ENCODE data around the gene SMARCE1.

The SMARCE1 gene
- total RNA-seq = 21.7 to 36.3 (median 31.4) reads per million in 3 experiments

DNA sequence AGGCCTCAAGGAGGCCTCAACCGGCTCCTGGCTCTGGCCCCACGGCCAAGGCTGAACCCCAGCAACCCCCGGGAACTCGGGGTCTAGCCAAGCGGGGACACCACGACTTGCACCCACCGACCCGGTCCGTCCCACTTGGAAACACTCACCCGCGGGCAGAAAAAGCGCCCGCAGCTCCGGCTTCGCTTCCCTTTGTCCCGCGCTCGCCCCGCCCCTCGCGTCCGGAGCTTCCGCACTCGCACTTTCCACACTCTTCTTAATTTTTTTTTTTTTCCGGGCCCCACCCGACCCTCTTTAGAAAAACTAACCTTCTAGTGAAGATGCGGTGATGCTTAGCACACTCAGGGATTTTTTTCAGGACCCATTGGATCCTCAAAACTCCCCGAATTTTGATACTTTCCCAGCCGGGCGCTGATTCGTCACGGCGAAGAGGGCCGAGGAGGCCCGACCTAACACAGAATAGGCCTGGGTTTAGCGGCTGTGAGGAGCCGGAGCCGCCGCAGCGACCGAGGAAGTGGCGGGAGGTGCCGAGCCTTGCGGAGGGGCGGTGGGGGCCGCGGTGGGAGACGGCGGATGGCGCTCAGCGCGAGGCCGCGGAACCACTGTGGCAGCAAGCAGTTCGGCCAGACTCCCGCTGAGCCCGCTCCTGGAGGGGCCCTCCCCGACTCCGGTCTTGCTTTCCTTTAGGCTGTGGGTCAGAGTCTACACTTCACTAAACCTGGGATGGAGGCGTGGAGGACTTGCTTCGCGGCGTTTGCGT lies at the start of gene SMARCE1:
TSS of gene SMARCE1 (minus strand) at position 195 of the 760 bp plus-strand sequence. CDS start 2,016 bp downstream, outside the sequence.
- peak; percentile 73 for DNase-seq

DNA sequence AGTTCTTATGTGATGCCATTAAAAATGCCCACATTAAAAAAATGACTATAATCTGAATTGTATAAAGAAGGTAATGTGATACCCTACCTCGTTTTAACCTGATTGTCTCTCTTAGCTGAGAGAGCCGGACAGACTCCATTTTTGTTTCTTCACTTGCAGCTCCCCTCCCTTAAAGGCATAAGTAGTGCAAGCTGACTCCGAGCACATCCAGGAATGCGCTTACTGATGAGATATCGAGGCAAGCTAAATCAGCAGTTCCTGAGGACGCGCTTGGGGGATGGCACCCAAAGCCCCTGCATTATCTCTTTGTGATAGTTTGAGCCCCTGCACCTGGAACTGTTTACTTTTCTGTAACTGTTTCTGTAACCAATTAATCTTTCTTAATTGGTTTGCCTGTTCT lies 49.7 kb upstream of the SMARCE1 start:
- no peak for DNase-seq

DNA sequence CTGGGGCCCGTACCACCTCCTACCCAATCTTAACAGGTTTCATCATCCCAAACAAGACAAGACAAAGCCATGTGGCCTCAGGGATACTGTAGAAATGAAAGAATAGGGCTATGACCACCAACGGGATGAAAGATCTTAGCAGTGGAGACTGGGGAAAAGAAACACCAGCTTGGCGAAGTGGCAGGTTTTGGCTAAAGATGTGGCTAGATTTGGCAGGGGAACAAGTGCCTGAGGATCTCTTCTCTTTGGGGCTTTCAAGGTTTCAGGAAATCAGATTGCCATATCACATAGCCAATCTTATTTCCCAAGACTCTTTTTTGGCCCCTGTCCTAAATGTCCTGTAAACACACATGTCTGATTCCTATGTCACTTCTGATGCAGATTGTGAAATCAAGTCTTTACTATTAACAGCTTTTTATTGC lies 49.0 kb upstream of the SMARCE1 start:
- no peak for DNase-seq

DNA sequence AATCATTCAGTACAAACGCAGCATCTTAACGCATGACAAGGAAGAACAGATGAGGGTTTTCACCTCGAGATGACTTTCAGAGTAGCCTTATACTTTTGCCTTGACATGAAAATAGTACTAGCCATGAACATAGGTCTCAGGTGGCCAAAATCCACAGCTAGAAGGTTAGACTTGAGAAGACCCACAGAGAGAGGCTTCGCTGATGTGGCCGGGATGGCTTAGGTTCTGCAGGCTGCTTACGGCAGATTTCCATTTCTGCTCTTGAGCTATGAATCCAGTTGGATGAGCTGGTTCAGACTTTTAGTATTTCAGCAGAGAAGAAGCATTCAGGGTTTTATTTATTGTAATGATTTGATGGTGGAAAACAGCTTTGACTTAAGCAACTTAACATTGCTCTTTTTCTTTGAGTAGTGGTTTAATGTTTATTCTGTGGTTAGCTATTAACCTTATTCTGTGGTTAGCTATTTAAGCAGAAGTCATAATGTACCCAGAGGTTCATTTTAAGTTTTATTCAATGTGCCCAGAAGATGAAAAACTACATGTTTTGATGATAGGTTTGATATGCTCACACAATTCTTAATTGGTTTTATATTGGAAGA lies 48.4 kb upstream of the SMARCE1 start:
- no peak for DNase-seq

DNA sequence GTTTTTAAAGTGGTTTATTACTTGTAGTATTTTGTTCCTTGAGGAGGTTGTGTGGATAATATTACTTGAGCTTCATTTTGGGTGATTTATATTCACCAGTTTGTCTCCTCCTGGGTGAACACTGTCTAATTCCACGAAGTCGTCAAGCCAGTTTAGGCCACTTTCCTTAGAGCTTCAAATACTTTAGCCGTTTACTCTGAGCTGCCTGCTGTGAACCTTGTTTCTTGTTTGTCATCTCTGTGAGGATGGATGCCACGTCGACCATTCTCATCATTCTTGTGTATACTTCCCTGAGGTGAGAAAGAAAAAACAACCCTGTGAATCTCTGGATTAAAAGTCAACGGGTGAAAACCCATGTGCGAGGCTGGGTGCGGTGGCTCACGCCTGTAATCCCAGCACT lies 47.0 kb upstream of the SMARCE1 start:
- no peak for DNase-seq

DNA sequence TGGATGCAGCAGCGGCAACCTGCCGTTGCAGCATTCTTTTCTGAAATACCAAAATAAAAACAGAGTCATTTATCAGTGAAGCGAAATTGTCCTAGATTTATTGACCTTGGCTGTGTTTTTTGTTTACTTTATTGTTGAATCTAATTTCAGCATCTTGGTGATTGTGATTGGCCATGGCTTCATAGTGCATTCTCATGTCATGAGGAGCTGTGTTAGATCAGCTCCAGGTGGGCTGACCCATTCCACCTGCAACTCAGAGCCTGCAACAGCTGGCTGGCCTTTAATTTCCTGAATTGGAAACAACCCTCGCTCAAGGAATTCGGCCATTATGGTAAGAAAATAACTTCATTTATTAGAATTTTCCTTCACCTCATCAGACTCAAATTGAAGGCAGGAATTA lies 39.5 kb upstream of the SMARCE1 start:
- no peak for DNase-seq

DNA sequence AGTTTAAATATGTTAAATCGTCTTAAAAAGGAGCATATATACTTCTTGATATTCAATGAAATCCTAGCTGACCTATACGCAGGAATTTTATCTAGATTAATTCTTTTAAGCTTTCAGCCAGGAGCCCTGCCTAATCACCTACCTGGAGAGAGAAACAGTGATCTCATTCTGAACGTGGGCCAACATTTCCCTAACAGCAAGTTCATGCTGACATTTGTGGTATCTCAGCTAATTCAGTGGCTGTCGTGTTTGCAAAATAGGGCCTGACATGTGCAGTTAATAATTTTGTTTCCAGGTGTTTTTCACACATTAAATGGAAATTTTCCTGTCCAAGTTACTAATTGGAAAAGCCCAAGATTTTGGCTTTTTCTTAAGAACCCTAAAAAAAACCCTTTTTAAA lies 38.6 kb upstream of the SMARCE1 start:
- no peak for DNase-seq

DNA sequence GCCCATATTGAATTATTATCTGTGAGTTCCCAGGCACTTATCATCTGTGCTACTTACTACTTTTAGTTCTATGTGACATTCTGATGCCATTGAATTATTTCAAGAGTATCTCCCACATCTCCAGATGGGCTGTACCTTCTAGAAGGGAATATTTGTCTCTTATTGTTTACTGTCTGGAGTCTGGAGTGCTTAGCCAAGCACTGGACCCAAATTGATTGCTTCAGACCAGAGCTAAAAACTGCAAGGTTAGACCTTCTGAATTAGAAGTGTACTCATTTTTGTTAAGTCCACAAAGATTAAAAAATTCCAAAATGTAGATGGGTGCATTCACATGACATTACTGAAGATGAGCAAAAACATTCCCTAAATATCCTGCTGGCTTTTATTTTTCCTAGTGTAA lies 33.4 kb upstream of the SMARCE1 start:
- DNase-seq = no peak

DNA sequence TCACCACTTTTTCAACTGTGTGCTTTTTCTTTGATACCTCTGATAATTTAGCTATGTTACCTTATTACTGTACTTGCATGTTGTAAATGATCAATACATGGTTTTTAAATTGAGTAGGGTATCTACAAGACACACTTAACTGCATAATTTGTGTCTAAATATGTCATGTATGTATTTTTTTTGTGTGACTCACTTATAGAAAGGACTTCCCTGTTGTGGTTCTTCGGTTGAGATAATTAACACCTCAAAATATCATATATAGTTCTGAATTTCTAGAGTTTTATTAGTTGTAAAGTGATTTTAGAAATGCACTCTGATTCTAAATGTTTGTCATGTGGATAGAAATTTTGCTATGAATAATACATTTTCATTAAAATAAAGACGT lies 31.9 kb upstream of the SMARCE1 start:
- no peak for DNase-seq

DNA sequence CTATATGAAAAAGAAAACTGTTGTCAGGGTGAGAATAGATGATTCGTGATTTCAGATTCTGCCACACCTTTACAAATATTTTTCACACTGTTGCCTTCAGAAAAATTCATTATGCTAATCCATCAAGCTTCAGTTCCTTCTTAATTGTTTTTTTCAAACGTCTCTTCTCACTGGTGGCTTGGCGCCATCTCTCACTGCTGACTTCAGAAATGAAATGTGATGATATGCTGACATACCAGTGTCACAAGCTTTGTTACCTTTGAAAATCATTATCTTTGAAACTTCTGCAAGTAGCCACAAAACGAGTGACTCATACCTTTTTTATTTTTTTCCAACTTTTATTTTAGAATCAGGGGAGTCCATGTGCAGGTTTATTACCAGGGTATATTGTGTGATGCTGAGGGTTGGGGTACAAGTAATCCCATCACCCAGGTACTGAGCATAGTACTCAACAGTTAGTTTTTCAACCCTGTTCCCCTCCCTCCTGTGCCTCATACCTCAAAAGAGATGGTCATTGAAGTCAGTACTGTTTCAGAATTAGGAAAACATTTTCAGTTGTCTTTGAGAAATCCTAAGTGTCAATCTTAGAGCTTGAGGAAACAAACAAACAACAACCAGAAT lies 31.4 kb upstream of the SMARCE1 start:
- DNase-seq = no peak

DNA sequence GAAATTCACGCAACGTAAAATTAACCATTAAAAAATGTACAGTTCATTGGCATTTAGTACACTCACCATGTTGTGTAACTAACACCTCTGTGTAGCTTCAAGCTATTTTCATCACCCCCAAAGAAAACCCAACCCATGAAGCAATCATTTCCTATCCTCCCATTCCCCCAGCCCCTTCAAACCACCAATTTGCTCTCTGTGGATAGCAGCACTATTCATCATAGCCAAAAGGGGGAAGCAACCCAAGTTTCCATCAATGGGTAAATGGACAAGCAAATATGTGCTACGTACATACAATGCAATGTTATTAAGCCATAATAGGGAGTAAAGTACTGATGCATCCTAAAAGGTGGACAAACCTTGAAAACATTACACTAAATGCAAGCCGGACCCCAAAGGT lies 28.3 kb upstream of the SMARCE1 start:
- no peak for DNase-seq

DNA sequence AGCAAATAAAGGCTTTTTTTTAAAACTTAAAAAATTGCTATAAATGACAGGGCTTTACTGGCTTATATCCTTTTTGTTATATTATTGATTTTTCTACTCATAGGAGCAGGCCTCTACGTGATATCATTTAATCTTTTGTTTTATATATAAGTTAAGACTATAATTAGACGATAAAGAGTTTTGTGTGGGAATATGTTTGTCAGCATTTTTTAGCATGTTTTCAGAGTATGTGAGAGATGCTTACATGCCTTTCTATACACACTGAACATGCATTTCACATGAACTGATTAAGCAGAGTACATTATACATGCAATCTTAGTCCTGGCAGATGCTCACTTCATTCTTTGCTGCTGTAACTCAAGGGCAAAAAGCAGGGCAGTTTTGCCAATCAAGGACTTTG lies 25.0 kb upstream of the SMARCE1 start:
- DNase-seq = no peak

DNA sequence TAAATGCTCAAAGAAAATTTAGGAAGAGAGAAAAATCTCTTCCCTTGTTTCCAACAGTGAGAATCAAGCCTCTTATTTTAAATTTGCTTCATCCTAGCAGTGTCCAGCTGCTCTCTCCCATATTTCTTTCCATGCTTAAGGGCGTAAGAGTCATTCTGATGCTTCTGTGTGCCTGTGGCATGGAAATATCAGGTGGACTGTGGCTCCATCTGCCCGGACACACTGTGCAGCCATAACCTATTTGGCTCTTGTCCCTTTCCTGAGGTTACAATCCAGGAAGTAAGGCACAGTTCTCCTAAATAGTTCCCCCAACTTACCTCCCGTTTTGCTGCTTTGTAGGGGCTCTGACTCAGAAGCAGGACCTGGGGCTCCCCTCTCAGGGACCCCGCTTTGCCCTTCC lies 23.7 kb upstream of the SMARCE1 start:
- no peak for DNase-seq

DNA sequence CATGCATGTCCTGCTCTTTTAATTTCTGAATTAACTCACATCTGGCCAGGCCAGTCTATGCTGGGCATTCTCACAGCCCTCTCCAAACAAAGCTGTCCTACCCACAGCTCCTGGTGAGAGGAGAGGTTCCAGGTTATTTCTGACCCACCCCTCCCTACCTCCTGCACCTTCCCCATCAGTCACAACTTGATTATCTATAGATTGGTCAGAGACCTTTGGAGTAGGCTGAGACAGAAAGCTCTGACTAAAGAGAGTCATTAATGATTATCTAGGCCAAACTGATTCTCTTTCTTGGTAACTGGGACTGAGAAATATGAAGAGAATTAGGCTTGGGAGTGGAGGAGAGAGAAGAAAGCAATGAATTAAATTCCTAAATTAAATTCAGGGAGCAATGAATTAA lies 18.7 kb upstream of the SMARCE1 start:
- no peak for DNase-seq

DNA sequence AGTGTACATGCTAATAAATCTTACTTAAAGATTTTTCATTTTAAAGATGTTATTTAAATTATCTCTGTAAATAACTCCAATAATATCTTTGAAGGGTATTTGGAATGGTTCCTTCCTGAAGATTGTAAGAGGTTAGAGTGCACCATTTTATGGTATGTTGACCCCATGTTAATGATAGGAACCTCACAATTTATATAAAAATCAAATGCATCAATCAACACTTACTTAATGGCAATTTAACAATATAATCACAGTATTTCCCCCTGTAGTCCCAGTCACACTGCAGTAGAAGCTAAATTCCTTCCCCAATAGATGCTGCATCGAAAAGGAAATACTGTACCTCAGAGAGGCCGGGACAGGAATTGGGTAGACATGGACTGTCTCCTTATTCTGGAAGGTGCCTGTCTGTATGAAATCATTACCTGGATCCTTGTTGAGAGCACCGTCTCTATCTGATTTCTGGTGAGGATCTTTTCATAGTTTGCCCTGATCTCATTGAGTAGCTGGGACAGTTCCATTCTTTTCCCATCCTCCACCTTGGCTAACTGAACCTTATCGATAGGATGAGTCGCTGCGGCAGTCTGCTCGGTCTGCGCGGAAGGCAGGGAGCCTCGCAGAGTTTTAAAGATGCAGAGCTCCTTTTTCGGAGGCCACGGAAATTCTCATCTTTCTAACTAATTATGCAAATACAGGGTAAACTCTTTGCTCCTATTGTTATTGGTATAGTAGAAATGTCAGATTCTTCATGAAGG lies 17.1 kb upstream of the SMARCE1 start, which contains the start of gene KRT222:
TSS of gene KRT222 (minus strand) at position 596 of the 752 bp plus-strand sequence. CDS start at position 518, 78 bp downstream.
- DNase-seq = no peak

DNA sequence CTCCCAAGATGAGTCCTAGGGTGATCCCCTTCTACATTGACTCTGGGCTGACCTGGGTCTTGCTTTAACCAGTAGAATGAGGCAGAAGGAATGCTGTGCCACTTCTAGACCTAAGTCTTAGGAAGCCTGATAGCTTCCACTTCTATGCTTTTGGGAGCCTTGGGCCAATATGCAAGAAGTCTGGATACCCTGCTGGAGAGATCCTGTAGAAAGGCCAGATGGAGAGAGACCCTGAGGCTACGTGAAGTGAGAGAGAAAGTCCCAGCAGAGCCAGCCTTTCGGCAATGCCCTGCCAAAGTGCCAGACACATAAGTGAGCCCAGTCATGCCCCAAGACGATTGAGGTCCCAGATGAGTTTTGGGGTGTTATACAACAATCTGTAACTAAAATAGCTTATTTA lies 15.6 kb upstream of the SMARCE1 start:
- DNase-seq = no peak

DNA sequence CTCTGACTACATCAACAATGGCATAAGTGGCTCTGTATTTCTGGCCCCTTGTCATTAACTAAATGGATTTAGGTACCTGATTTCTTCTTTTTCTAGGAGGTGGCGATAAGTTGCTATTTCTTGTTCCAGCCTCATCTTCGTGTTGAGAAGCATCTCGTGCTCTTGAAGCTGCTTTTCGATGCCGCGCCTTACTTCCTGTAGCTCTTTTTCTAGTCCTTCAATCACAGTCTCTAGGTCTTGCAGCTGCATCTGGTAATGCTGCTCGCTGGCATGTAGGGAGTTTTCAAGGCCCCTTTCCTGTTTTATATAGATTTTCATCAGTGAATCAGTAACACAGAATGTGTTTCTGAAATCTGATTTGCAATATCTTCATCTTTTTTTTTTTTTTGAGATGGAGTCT lies 12.3 kb upstream of the SMARCE1 start:
- no peak for DNase-seq

DNA sequence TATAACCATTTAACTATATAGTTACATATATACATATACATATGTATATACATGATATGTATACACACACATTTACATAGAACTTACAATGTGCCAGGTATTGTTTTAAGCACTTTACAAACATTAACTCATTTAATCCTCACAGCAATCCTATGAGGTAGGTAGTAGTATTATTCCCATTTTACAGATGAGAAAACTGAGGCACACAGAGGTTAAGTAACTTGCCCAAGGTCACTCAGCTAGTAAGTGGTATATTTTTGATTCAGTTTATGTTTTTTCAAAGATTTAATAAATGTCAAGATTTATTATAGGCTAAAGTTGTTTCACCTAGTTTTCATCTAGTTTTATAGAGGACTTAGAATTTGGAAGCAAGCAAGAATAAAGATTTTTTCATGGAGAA lies 10.8 kb upstream of the SMARCE1 start:
- no peak for DNase-seq

DNA sequence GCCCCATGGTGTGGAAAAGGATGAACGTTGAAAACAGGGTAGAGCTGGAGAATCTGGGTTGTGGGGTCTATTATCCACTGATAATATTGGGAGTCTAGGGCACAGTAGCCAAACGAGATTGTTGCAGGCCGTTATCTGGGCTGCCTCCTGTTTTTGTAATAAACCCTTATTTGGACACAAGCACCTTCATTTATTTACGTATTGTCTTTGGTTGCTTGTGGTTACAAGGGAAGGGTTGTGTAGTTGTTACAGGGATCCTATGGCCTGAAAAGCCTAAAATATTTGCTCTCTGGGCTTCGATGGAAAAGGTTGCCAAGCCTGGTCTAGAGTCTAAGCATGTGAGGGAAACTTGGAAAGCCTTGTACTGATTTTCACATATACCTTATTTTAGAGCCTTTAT lies 4.3 kb upstream of the SMARCE1 start:
- no peak for DNase-seq

DNA sequence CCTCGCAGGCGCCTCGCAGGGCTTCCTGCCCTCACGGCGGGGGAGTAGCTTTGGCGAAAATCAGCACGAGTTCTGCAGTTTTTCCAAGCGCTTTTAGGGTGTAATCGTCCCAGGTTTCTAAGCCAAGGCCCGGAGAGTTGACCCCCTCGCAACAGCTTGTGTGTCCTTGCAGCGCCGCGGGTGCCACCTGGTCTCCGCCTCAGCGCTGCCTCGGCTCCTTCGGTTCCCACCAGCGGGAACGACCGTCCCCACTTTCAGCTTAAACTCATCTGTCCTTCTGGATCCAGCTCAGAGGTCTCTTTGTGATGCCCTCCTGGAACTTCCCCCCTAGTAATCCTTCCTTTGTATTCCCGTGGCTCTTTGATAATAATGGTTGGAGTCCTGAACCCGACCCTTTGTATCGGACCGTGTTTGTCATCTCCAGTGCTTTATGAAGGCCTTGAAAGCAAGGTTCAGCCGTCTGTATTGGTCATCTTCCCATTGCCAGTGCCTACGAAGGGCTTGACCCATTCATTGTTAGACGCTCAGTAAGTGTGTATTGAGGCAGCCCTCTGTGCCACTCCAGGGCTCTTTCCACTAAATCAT lies 858 bp upstream of the SMARCE1 start:
- no peak for DNase-seq

DNA sequence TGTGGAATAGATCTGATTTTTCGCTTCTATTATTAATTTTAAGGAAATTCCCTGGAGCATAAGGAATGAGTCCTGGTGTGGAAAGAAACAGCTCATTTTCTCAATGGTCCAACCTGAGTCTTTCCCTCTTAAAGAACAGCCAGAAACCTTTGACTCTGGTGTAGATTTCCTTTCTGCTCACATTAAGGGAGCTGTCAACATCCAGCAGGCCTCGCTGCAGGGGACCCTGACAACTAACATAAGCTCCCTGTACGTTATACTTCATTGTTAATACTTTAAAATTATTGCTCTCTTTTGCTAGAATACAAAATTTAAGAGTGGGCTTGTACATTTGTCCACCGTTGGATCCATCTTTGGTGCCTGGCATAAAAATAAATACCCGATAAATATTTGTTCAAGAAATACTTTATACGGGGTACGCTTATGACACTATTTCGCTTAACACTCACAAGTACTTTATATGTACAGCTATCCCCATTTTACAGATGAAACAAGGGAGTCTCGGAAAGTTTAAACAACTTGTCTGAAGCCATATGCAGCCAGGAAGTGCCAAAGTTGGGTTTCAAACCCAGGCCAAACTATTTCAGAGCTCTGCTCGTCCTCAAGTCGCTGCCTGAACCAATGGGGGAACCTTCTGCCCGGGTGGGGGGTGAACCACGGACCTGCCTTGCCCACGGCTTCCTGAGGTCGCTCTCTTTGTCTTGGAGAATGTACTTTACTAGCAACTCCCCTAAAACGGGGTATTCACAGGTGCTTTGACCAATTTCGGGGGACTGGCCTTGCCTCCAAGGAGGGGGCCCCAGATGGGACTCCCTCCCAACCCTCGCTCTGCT lies 611 bp downstream of the SMARCE1 start:
- DNase-seq = no peak

DNA sequence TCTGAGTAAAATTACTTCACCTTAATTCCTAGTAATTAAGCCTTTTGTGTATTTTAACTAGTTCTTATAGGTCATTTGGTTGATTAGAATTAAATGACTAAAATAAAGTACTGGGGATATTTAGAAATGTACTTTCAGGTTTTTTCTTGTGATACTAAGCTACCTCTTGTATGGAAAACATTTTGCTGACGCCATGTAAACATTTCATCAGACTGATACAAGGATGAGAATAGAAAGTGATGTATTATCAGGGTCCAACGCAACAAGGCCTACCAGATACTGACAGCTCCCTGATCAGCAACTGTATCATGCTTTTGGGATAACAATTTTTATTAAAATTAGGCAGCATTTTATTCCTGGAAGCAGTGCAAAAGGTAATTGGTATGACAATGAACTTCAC lies 1.7 kb downstream of the SMARCE1 start:
- DNase-seq = no peak

All from central memory CD4-positive, alpha-beta T cell (primary cell).